Ovary (tissue), 3 donors: ENCODE measurements around the gene CCDC57.

ENCODE experiments used
- POLR2A ChIP-seq: fragments of 450-650 bp; IDR thresholded peaks from one replicate; pipeline ENCODE4 v1.6.1; 2017; ENCODE audit warnings: antibody characterized with exemption, mild to moderate bottlenecking, moderate library complexity
- TF ChIP-seq, protein P1 (sequence below), 3 donors: fragments of 450-650 bp in 2 of 3; fragments of 200-600 bp in 1 of 3; IDR thresholded peaks; one replicate each; pipeline versions ENCODE4 v1.5.1 to v1.8.0; 2016 to 2022; ENCODE audit warnings: antibody characterized with exemption in 3 of 3, mild to moderate bottlenecking in 1 of 3
- donor health status: DM: no; HTN: no; CAD: no.

DNA sequence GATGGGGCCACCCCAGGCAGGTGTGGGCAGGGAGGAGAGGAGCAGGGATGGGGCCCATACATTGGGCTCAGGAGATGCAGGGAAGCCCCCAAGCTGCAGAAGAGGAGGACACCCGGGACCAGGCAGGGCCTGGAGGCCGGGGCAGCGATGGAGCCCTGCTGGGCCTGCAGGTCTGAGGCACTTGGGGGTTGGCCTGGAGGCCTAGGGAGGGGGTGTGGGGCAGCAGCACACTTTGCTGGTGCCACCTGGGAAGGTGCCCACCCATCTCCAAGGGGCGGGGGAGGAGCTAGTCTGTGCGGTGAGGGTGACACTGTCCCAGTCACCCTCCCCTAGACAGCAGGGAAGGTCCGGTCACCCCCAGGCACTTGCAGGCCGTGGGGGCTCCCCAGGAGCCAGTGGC is 6.4 kb upstream of the CCDC57 start:
- TF ChIP-seq, protein P1, sequence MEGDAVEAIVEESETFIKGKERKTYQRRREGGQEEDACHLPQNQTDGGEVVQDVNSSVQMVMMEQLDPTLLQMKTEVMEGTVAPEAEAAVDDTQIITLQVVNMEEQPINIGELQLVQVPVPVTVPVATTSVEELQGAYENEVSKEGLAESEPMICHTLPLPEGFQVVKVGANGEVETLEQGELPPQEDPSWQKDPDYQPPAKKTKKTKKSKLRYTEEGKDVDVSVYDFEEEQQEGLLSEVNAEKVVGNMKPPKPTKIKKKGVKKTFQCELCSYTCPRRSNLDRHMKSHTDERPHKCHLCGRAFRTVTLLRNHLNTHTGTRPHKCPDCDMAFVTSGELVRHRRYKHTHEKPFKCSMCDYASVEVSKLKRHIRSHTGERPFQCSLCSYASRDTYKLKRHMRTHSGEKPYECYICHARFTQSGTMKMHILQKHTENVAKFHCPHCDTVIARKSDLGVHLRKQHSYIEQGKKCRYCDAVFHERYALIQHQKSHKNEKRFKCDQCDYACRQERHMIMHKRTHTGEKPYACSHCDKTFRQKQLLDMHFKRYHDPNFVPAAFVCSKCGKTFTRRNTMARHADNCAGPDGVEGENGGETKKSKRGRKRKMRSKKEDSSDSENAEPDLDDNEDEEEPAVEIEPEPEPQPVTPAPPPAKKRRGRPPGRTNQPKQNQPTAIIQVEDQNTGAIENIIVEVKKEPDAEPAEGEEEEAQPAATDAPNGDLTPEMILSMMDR (IDR thresholded peaks at IDR 0.05): no peak
- no peak for TF ChIP-seq POLR2A
